Right lobe of liver (tissue), 6 donors: ENCODE data around the gene QSOX1. TPM values are rescaled to one million over a fixed set of nuclear protein-coding genes. Genes with fewer than 3 reads are reported as not detected.

Experiments
- ATAC-seq, 4 donors: fragments of 200-7000 bp; cut with Tn5 transposase; one replicate each; pipeline ENCODE4 v1.9.1; 2020; ENCODE audit warnings: mild to moderate bottlenecking in 4 of 4, moderate library complexity in 4 of 4
- DNase-seq, 3 donors: peaks; one replicate each; pipeline ENCODE4 v3.0.0-alpha.2; 2020
- H3K27ac ChIP-seq, 3 donors: fragments of 200-600 bp; one replicate each; pipeline ENCODE4 v1.8.0; 2022
- H3K27me3 ChIP-seq, 2 donors: fragments of 200-600 bp; one replicate each; pipeline ENCODE4 v1.8.0; 2022
- H3K36me3 ChIP-seq, 4 donors: fragments of 200-600 bp; sonication (generic) in 1 of 4; one replicate each; pipeline versions ENCODE4 v1.5.1 to v1.8.0; 2017 to 2022; ENCODE audit warnings: control low read depth in 1 of 4
- H3K4me1 ChIP-seq, 4 donors: fragments of 200-600 bp; sonication (generic) in 1 of 4; one replicate each; pipeline versions ENCODE4 v1.5.1 to v1.8.0; 2017 to 2022; ENCODE audit warnings: control low read depth in 1 of 4
- H3K4me3 ChIP-seq, 3 donors: fragments of 200-600 bp; one replicate each; pipeline ENCODE4 v1.8.0; 2022
- H3K9me3 ChIP-seq, 4 donors: fragments of 200-600 bp; sonication (generic) in 1 of 4; one replicate each; pipeline versions ENCODE4 v1.5.1 to v1.8.0; 2017 to 2022; ENCODE audit warnings: control low read depth in 1 of 4
- POLR2A ChIP-seq: fragments of 450-650 bp; IDR thresholded peaks from one replicate; pipeline ENCODE4 v1.6.1; 2017; ENCODE audit warnings: antibody characterized with exemption, mild to moderate bottlenecking
- WGBS: methylation state at CpG from one replicate; pipeline ENCODE4 v1.1.6; 2018; ENCODE audit warnings: low coverage, low lambda C conversion rate; ENCODE audit not compliant: insufficient coverage; ENCODE audit errors: missing lambda C conversion rate; 5-methylcytosine and 5-hydroxymethylcytosine counted together
- intact Hi-C, 2 donors: fragments of 100-400 bp; cut with DNase I; formaldehyde crosslinking; loops; one replicate each; pipeline versions ENCODE4 v1.11.2 to v1.14.1; 2022
- total RNA-seq, 6 experiments: library from RNA; depleted of rRNA in 2 of 6; stranded (reverse); fragments of >200 nt in 2 of 6; fragmentation: NEBNext Ultra II Directional in 3 of 6; extraction: Animal tissue kit (Norgen Biotek cat#: 25700) in 3 of 6; gene quantifications; one replicate each; pipeline versions ENCODE4 v1.1.0 to v1.2.4, GENCODE V29; 2016 to 2023
- TF ChIP-seq, protein P1 (sequence below), 4 donors: fragments of 200-600 bp in 3 of 4; fragments of 450-650 bp in 1 of 4; IDR thresholded peaks; one replicate each; pipeline versions ENCODE4 v1.5.1 to v1.8.0; 2016 to 2022; ENCODE audit warnings: antibody characterized with exemption in 4 of 4, mild to moderate bottlenecking in 2 of 4
- donor health status: DM: no; HTN: yes; CAD: no.
- donor health status: DM: no; HTN: no; CAD: no.
- donor health status: DM: no; HTN: no; CAD: no.
- donor health status: DM: no; HTN: yes; CAD: no.
- donor health status: DM: no; HTN: yes; CAD: no.

The QSOX1 gene
- total RNA-seq, 6 experiments from 2014 or later = 25.0 to 68.4 (median 38.6) TPM

DNA sequence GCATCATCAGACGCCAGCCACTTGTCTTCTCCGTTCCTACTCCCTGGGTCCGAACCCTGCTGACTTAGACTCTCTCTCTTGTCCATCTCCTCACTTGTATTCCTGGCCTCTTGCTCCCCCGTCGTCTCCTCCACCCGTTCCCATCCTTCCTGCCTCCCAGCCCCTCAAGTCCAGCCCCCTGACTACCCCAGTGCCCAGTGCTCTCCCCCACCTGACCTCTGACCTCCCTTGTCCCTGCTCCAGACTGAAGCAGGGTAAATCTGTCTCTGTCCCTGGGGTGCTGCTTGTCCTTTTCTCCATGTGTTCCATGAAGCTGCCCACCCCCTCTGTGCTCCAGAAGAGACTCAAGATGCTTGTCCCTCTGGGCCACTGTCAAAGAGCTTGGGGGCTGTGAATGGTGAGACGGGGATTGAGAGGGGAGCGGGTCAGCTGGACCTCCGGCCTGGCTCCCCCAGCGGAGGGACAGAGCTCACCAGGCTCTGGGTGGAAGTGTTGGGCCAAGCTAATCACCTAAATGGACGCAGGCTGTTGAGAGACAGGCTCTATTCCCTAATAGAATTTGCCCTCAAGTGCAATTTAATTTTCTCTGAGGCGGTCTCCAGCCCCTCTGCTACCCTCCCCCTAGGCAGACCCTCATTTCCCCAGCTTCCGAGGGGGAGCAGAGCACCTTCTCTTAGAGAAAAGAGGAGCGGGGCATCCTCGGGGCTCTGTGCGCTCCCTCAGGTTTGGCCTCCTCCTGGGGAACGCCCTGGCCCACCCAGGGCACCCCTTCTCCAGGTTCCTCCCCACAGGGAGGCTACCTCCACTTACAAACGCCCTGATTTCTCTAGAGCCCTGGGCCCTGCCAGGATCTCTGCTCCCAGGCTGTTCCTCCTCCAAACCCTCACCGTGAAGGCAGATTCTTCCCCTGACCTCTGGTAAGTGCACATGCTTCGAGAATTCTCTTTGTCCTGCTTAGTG, 64.4 kb downstream of the QSOX1 start:
- no peaks in the 10 kb centered on the region for H3K27me3 ChIP-seq
- H3K27ac ChIP-seq = no peak overlapping the region
- TF ChIP-seq POLR2A = no peak
- TF ChIP-seq, protein P1, sequence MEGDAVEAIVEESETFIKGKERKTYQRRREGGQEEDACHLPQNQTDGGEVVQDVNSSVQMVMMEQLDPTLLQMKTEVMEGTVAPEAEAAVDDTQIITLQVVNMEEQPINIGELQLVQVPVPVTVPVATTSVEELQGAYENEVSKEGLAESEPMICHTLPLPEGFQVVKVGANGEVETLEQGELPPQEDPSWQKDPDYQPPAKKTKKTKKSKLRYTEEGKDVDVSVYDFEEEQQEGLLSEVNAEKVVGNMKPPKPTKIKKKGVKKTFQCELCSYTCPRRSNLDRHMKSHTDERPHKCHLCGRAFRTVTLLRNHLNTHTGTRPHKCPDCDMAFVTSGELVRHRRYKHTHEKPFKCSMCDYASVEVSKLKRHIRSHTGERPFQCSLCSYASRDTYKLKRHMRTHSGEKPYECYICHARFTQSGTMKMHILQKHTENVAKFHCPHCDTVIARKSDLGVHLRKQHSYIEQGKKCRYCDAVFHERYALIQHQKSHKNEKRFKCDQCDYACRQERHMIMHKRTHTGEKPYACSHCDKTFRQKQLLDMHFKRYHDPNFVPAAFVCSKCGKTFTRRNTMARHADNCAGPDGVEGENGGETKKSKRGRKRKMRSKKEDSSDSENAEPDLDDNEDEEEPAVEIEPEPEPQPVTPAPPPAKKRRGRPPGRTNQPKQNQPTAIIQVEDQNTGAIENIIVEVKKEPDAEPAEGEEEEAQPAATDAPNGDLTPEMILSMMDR (IDR thresholded peaks at IDR 0.05) = no peak
- no peak overlapping the region for H3K4me3 ChIP-seq
- no peaks in the 10 kb centered on the region for H3K4me1 ChIP-seq
- 69% methylated on average over 13 of the region's 20 CpGs for WGBS
- DNase-seq (no peak), ATAC-seq (peak in 1 of 4 donors; percentile 10)
- H3K36me3 ChIP-seq = no peaks in the 10 kb centered on the region
- intact Hi-C loops = no loop called here
- H3K9me3 ChIP-seq = no peaks in the 10 kb centered on the region

DNA sequence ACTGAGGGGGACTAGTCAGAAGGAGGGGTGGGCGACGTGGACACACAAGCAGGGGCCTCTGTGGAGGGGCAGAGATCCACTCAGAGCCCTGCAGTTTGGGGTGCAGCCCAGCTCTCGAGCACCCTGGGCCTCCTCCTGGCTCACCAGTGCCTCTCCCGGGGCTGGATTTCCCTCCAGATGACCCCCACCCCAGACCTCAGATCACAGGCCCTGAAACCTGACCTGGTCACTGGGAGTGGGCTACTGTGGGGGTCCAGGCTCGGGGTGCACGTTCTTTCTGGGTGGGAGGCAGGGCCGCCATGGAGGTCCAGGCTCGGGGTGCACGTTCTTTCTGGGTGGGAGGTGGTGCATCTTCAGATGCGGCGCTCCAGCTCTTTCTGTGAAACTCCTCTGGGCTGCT, 65.1 kb downstream of the QSOX1 start:
- Histone ChIP-seq H3K4me3 (no peak overlapping the region), H3K9me3 (no peaks in the 10 kb centered on the region), H3K36me3 (no peaks in the 10 kb centered on the region), H3K27me3 (no peaks in the 10 kb centered on the region), H3K4me1 (no peaks in the 10 kb centered on the region), H3K27ac (no peak overlapping the region)
- DNase-seq = no peak
- ATAC-seq = peak in 1 of 4 donors; percentile 10
- intact Hi-C loops = no loop called here
- WGBS = no CpG with 5 or more reads among the region's 11 CpGs
- no peak for TF ChIP-seq POLR2A
- TF ChIP-seq, protein P1 (IDR thresholded peaks at IDR 0.05) = no peak

DNA sequence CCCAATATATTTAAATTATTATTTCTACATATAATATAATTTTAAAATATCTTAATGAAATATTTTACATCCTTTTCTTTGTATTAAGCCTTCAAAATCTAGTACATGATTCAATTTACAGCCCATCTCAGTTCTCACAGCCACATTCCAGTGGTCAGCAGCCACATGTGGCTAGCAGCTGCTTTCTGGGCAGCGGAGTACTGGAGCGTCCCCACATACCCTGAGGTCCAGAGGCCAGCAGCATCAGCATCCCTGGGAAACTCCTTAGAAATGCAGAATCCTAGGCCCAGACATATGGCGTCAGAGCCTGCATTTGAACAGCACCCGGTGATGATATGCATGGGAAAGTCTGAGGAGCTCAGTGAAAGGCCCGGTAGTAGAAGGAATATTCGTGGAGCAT, 66.8 kb downstream of the QSOX1 start:
- Histone ChIP-seq H3K4me3 (no peak overlapping the region), H3K27ac (no peak overlapping the region), H3K27me3 (no peaks in the 10 kb centered on the region), H3K36me3 (no peaks in the 10 kb centered on the region), H3K4me1 (no peaks in the 10 kb centered on the region), H3K9me3 (no peaks in the 10 kb centered on the region)
- intact Hi-C loops = no loop called here
- ATAC-seq = no peak
- no peak for TF ChIP-seq POLR2A
- TF ChIP-seq, protein P1 (IDR thresholded peaks at IDR 0.05) = no peak
- DNase-seq = no peak
- WGBS = 89% methylated on average over 6 of the region's 6 CpGs

DNA sequence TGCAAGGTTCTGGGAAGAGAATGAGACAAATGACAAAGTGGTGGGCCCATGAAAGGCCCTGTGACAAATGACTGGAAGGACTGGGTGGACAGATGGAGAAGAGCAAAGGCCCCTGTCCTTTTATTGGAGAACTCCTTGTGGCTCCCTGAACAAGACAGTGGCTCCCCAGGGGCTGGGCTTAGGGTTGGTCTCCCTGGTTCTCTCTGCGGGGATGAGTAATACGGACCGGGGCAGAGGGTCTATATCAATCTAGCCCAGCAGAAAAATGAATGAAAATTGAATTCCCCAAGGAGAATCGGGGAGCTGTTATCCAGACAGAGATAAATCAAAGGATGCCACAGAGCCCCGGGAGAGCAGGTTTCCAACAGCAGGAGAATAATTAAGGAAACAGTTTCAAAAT, 70.2 kb downstream of the QSOX1 start:
- Histone ChIP-seq H3K36me3 (no peaks in the 10 kb centered on the region), H3K9me3 (no peaks in the 10 kb centered on the region), H3K4me1 (peaks cover 0 to 10% (median 0%) of the 10 kb centered on the region in 4 donors), H3K27ac (no peak overlapping the region), H3K4me3 (no peak overlapping the region), H3K27me3 (peaks cover 16 to 26% of the 10 kb centered on the region in 2 donors)
- ATAC-seq (no peak), DNase-seq (no peak)
- 47% methylated on average over 4 of the region's 5 CpGs for WGBS
- intact Hi-C loops = no loop called here
- TF ChIP-seq POLR2A = no peak
- TF ChIP-seq, protein P1 (IDR thresholded peaks at IDR 0.05) = no peak
